Stimulated activated CD8-positive, alpha-beta memory T cell treated with anti-CD3 and anti-CD28 coated beads, Interleukin-15, amount 100 ng/mL, for 4 hours (primary cell): ENCODE data around the gene TRIM4.
"Not testable (repeated sequence)": the region's sequence is repeated elsewhere in the genome, so short reads cannot be mapped to it uniquely, and the experiment has no call there.

Experiments used
- DNase-seq, 2 donors: peaks; one replicate each; pipeline ENCODE4 v3.0.0-alpha.2; 2020; ENCODE audit warnings: low read depth in 2 of 2

The TRIM4 gene

DNA sequence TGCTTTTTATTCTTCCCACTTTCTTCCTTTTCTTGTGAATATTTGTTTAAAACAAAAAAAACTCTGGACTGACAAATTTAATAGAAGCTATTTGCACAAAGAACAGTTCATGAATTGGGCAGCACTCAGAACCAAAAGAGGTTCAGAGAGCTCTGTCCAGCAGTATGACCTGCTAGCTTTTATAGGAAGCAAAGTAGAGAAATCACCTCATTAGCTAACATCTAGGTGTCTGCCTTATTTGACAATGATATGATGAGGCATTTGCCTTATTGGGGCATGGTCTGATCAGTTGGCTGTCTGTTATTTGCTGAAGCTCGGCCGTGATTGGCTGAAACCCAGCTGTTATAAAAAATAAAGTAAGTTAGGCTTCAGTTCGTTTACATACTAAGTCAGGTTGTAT is 819 bp upstream of the TRIM4 start:
- no peak for DNase-seq

- no peak for DNase-seq
Observed at GRCh38 chr7:99919814-99920112, 433 bp upstream of the TRIM4 start.

- DNase-seq: no peak
Observed at GRCh38 chr7:99910976-99911375, 8.4 kb downstream of the TRIM4 start.

- no peak for DNase-seq
Observed at GRCh38 chr7:99901581-99901980, 17.7 kb downstream of the TRIM4 start.

DNA sequence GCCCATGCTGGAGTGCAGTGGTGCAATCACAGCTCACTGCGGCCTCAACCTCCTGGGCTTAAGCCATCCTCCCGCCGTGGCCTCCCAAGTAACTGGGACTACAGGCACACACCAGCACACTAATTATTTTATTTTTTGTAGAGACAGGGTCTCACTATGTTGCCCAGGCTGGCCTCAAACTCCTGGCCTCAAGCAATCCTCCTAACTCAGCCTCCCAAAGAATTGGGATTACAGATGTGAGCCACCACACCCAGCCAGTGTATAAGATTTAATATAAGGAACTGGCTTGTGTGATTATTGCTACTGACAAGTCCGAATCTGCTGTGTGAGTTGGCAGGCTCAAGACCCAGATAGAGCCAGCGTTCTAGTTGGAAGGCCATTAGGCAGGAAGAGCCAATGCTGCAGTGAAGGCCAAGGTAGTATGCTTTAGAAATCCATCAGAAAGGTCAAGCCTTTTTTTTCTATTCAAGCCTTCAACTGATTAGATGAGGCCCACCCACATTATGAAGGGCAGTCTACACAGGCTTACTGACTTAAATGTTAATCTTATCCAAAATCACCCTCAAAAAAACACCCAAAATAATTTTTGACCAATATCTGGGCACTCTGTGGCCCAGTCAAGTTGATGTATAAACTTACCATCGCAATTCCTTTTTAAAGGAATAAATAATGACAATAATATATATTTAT is 19.4 kb downstream of the TRIM4 start:
- DNase-seq: no peak

GRCh38 chr7:99898836-99899235 is 20.5 kb downstream of the TRIM4 start:
- no peak for DNase-seq

DNA sequence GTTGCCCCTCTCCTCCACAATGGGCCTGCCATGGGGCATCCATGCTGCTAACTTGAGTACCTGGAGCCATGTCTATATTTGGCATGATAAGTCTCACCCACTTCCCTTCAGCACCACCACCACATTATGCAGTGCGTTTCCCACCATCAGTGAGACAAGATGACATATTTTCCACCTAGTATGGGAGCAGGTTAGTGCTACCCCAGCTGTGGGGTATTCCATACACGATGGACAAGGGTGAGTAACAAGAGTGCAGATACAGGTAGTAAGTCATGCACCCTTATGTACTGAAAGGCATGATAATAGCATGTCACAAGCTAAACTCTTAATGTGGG is 21.3 kb downstream of the TRIM4 start:
- no peak for DNase-seq

DNA sequence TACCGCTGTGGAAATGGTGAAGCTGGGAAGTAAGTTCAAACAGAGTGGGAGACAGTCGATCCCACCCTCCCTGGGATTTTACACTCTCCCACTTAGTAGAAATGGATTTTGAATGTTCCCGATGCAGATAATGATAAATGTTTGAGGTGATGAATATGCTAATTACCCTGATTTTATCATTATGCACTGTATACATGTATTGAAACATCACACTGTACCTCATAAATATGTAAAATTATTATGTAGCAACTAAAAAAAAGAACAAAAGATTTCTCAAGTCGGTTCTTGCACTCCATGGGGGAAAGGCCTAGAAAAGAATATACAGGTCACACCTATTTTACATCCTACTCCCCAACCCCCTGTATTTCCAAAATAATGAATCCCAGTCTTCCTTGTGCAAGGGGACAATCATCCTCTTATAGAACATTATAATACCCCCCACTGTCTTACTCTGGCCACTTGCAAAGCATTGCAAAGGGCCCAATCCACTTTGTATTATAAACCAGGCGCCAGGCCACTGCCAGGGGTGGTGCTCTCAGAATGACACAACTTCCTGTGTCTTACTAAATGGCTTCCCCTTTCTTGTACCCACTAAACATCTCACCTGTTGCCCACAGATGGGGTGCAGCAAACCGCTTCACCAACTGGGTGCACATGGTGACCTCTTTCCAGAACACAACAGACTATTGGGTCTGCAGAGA is 21.9 kb downstream of the TRIM4 start:
- DNase-seq: no peak

DNA sequence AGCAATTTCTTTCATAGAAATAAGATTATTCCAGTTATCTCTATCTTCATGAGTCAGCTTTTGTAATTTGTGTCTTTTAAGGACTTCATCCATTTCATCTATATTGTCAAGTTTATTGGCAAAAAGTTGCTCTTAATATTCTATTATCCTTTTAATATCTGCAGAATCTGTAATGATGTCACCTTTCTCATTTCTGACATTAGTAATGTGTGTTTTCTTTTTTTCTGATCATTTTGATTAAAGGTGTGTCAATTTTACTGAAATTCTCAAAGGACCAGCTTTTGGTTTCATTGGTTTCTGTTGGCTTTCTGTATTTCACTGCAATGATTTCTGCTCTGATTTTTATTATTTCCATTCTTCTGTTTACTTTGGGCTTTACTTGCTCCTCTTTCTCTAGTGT is 24.6 kb downstream of the TRIM4 start:
- DNase-seq: no peak

DNA sequence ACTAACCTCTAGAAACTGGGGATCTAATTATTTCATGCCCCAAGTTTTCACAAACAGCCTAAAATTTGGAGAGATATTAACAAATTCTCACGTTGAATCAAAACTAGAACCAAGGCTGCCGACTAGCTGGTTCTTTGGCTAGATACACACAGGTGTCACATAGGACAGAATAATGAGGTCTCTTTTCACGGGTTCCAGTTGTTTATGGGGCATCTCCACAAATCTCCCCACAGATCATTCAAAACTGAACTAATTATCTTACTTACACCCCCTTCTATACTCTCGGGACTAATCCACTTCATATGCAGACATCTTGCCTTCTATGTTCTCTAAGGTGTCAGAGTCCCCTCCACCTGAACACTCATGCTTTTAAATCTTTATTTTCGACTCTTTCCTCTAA is 26.1 kb downstream of the TRIM4 start:
- no peak for DNase-seq

- not testable (repeated sequence) for DNase-seq
Observed at GRCh38 chr7:99890348-99890747, 29.0 kb downstream of the TRIM4 start.

DNA sequence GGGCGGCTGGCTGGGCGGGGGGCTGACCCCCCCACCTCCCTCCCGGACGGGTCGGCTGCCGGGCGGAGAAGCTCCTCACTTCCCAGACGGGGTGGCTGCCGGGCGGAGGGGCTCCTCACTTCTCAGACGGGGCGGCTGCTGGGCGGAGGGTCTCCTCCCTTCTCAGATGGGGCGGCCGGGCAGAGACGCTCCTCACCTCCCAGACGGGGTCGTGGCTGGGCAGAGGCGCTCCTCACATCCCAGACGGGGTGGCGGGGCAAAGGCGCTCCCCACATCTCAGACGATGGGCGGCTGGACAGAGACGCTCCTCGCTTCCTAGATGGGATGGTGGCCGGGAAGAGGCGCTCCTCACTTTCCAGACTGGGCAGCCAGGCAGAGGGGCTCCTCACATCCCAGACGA is 31.0 kb downstream of the TRIM4 start:
- not testable (repeated sequence) for DNase-seq

- DNase-seq: no peak
Observed at GRCh38 chr7:99881370-99881769, 38.0 kb downstream of the TRIM4 start.

- DNase-seq: no peak
Observed at GRCh38 chr7:99876933-99877332, 42.4 kb downstream of the TRIM4 start, which contains the start of gene OR2AE1. Gene OR2AE1, minus strand, starts transcription at chr7:99877033. Its CDS starts 0 bp downstream, at chr7:99877033.

GRCh38 chr7:99876491-99876890 is 42.8 kb downstream of the TRIM4 start:
- no peak for DNase-seq

- DNase-seq: no peak
Observed at GRCh38 chr7:99868246-99868645, 51.1 kb downstream of the TRIM4 start.

DNA sequence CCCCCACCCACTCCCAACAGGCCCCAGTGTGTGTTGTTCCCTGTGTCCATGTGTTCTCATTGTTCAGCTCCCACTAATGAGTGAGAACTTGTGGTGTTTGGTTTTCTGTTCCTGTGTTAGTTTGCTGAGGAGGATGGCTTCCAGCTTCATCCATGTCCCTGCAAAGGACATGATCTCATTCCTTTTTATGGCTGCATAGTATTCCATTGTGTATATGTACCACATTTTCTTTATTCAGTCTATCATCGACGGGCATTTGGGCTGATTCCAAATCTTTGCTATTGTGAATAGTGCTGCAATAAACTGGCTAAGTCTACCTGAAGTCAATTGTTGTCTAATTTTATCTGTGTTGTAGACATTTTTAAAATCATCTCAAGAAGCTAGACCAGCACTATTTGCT is 51.9 kb downstream of the TRIM4 start:
- DNase-seq: not testable (repeated sequence)

DNA sequence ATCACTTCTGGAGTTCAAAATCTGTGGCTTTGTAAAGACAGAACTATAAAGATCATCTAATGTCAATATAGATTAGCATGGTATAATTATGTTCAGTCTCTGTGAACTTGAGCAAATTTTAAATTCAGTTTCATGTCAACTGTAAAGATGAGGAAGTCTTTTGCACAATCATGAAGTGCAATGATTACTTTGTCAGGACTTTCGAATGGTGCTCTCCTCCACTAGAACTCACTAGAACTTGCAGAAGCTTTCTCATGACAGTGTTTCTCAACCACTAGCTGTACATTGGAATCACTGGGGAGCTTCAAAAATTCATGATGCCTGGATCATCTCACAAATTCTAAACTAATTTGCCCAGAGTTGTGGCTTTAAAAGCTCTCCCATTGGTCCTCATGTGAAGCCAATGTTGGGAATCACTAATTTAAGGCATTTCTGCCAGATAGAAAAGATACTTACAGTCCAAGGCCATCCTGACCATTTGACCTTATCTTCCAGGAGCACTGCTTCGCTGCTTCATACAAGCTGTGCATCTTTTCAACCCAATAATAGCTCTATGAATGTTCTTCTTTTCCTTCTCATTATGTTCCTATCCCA is 55.4 kb downstream of the TRIM4 start:
- no peak for DNase-seq

DNA sequence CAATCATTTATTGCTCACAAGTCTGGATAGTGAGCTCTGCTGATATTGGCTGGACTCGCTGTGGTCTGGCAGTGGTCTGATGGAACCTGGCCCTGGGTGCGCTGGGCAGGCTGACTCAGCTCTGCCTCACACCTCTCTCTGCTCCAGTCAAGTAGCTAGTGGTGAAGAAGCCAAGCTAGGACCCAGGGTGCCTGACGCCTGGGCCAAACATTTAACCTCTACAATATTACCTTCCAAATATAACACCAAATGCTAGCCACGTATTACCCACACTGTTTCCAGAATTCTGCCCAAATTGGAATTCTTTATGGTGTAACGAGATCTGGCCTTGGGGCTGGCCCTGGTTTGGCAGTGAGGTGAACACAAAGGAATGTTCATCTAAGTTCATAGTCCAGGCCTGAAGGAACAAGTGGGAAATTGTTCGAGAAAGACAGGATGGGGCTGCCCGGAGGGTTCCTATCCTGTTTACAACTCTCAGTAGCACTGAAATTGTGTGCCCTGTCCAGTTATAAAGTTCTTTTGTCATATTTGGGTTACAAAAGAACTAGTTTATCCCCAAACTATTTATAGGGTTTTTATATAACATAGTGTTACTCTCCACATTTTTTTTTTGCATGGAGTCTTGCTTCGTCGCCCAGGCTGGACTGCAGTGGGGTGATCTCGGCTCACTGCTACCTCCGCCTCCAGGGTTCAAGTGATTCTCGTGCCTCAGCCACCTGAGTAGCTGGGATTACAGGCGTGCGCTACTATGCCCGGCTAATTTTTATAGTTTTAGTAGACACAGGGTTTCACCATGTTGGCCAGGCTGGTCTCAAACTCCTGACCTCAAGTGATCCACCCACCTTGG is 58.8 kb downstream of the TRIM4 start:
- no peak for DNase-seq

GRCh38 chr7:99855236-99855635 is 64.1 kb downstream of the TRIM4 start:
- no peak for DNase-seq

DNA sequence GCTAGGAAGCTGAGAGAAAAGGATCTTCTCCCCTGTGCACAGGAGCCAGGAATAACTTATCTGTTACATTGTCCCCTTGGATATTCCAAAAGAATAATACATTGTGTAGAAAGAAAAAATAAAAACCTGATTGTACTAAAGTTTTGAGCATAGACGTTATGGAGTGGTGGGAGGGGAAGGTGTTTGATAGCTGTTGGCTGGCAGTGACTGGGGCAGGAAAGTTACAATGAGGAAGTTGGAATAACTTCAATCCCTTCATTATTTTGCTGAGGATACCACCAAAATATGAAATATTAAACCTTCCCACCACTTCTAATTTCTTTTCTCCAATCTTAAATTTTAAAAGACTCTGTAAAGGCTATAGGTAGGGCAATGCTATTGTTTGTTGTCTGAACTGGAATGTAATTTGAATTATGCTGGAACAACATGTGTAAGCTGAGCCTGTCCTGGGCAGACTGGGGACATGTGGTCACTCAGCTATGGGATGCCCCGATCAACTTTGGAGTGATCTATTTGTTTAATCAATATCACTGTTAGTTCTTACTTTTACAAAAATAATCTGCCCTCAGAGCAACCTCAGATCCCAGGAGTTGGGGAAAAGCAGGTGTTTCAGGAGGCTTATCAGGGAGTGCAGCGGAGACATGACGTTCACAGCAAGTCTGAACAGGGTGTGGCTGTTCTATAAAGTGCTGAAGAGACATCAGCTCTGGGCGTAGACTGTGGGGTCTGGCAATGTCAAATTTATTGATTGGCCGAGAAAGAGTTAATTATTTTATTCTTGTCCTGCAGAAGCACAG is 70.7 kb downstream of the TRIM4 start:
- DNase-seq: no peak

DNA sequence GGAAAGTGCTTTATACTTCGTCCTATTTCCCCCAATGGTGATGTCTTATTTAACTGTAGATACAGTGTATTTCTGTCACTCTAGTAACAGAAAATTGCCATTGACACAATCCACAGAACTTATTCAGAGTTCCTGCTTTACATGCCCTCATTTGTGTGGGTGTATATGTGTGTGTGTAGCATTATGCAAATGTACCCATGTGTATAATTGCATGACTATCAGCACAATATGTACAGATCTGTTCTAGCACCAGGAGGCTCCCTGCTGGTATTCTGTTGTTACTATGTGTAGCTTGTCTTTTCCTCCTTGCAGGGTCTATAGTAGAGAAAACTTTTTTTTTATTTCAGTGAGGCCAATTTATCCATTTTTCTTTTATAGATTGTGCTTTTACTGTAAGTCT is 75.0 kb downstream of the TRIM4 start:
- DNase-seq: no peak
